Progenitor cell of endocrine pancreas (in vitro differentiated cells): ENCODE data around the gene ENDOD1. TPM values are rescaled to one million over a fixed set of nuclear protein-coding genes. Genes with fewer than 3 reads are reported as not detected.

Experiments
- DNase-seq: peaks from one replicate; pipeline ENCODE4 v3.0.0; 2021; ENCODE audit warnings: low spot score; ENCODE audit not compliant: unreplicated experiment
- H3K27ac Mint-ChIP-seq: 2 replicates; pipeline ENCODE4 v1.8.0; 2021; ENCODE audit warnings: mild to moderate bottlenecking, moderate library complexity, mixed read lengths
- H3K27me3 Mint-ChIP-seq: 2 replicates; pipeline ENCODE4 v1.8.0; 2021; ENCODE audit warnings: mixed read lengths
- H3K36me3 Mint-ChIP-seq: 2 replicates; pipeline ENCODE4 v1.8.0; 2022; ENCODE audit warnings: mixed read lengths; ENCODE audit not compliant: insufficient read depth
- H3K4me1 Mint-ChIP-seq: 2 replicates; pipeline ENCODE4 v1.8.0; 2021; ENCODE audit warnings: low read depth, mixed read lengths
- H3K4me3 Mint-ChIP-seq: 2 replicates; pipeline ENCODE4 v1.8.0; 2021; ENCODE audit warnings: low read depth, mild to moderate bottlenecking, moderate library complexity, mixed read lengths
- H3K9me3 Mint-ChIP-seq: 2 replicates; pipeline ENCODE4 v1.8.0; 2021; ENCODE audit warnings: low read depth, mixed read lengths
- CTCF ChIP-seq: fragments of 200-600 bp; sonication (generic); IDR thresholded peaks from one replicate; pipeline ENCODE4 v1.5.0; 2021; ENCODE audit warnings: antibody characterized with exemption, mild to moderate bottlenecking; ENCODE audit not compliant: unreplicated experiment
- total RNA-seq: library from RNA; stranded (reverse); gene quantifications from 2 replicates; pipeline ENCODE4 v1.2.1, GENCODE V29; 2021

ENDOD1 gene
- total RNA-seq, 1 donor from 2014 or later: 2.1 TPM

DNA sequence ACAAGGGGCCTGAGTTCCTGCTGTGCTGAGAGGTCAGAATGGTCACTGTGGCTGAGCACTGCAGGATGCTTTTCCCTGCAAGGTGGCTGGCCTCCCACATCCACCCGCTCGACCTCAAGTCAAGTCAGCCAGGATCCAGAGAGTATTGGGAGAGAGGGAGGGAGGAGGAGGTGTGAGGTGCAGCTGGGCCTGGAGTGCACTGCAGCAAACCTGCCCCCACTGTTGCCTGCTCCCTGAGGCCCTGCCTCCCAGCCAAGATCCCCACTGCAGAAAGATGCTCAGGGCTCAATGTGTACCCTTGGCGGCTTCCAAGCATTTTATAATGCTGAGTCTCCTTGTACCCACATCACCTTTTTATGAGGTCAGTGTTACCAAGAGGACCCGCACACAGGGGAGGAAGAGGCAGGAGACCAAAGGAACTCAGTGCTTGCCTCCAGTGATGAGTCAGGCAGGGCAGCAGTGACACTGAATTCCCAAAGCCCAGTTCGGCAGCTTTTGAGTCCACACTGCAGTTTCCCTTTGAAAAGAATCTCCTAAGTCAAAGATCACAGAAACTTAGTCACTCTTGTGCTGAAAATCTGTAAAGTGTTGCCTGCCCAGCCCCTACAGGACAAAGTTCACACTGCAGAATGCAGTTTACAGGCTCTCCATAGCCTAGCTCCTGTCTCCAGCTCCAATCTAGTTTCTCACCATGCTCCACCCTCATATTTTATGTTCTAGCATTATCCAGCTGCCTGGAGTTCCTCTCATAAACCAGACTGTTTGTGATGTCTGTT is 3.1 kb downstream of the ENDOD1 start:
- peaks cover 58% of the 10 kb centered on the region for H3K27me3 Mint-ChIP-seq
- H3K4me1 Mint-ChIP-seq: peaks cover 6% of the 10 kb centered on the region
- H3K4me3 Mint-ChIP-seq: no peak overlapping the region
- peak; percentile 61 for TF ChIP-seq CTCF
- peak overlapping the region; percentile 17 for H3K27ac Mint-ChIP-seq
- H3K36me3 Mint-ChIP-seq: no peaks in the 10 kb centered on the region
- no peaks in the 10 kb centered on the region for H3K9me3 Mint-ChIP-seq
- DNase-seq: no peak

DNA sequence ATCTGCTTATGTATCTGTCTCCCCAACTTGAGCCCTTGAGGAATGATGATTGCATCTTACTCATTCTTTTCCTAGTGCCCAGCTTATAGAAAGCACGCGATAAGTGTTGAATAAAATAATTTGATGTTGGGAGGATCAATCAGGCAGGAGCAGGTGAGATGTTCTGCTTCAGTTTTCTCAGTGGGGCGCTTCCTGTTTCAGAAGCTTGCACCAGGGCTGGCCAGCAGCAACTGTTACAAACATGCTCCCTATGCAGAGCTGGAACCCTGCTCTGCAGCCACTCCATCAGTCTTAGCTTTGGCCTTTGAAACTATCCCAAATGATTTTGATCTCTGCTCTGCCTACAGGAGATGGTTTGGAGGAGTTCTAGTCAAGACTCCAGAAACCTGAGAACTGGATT is 3.9 kb downstream of the ENDOD1 start:
- Mint-ChIP-seq H3K9me3 (no peaks in the 10 kb centered on the region), H3K36me3 (no peaks in the 10 kb centered on the region), H3K27me3 (peaks cover 59% of the 10 kb centered on the region), H3K4me1 (peaks cover 6% of the 10 kb centered on the region), H3K27ac (no peak overlapping the region), H3K4me3 (no peak overlapping the region)
- DNase-seq: no peak
- TF ChIP-seq CTCF: no peak

DNA sequence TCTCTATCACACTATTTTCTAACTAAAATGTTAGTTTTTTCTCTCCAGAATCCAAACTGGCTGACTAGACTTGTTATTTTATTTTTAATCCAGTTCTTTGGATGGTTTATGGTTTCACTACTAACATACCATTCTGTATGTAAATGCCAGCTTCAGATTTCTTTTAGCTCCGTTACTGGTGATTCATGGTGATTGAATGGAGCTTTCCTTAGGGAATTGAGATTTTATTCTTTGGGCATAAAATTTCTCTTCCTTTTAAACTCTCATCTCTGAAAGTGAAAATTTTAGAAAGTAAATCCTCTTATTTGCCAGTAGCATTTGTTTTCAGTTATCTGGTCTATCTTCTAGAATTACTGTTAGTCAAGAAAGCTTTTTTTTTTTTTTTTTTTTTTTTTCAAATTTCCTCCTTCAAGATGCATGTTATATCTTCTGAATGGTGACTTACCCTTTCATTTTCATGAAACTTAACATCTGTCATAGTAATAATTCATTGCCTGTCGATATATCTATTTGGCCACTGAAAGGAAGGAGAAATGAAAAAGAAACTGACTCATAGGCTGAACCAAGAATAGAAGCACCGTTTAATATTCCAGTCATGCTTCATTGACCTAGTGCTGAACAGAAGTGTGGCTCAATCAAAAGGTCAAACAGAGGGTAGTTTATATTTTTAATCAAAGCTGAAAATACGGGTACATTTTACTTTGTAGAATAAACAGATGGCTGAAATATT is 6.4 kb downstream of the ENDOD1 start:
- no peaks in the 10 kb centered on the region for H3K9me3 Mint-ChIP-seq
- H3K36me3 Mint-ChIP-seq: no peaks in the 10 kb centered on the region
- no peak for DNase-seq
- TF ChIP-seq CTCF: no peak
- H3K4me3 Mint-ChIP-seq: no peak overlapping the region
- peaks cover 47% of the 10 kb centered on the region for H3K27me3 Mint-ChIP-seq
- no peak overlapping the region for H3K27ac Mint-ChIP-seq
- peaks cover 4% of the 10 kb centered on the region for H3K4me1 Mint-ChIP-seq

GRCh38 chr11:95097209-95097608 is 7.6 kb downstream of the ENDOD1 start:
- TF ChIP-seq CTCF: no peak

DNA sequence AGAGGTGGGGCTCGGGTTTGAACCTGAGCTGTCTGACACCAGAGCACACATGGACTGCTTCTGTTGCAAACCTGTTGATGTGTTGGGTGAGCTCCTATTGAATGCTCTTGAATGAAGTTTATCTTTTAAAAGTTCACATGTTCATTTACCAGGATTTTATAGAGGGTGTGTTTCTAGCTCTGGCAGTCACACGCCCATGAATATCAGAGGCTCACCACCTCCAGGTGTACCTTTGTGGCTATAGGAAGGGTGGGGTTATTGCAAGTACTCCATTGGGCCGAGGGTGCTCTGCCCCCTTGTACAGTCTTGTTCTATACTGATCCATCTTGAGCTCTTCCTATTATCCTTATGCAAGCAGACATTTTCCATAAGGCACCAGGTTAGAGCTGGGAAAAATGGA is 9.2 kb downstream of the ENDOD1 start:
- DNase-seq: no peak
- H3K9me3 Mint-ChIP-seq: no peaks in the 10 kb centered on the region
- H3K27ac Mint-ChIP-seq: no peak overlapping the region
- TF ChIP-seq CTCF: no peak
- peaks cover 26% of the 10 kb centered on the region for H3K27me3 Mint-ChIP-seq
- no peak overlapping the region for H3K4me3 Mint-ChIP-seq
- H3K36me3 Mint-ChIP-seq: no peaks in the 10 kb centered on the region
- no peaks in the 10 kb centered on the region for H3K4me1 Mint-ChIP-seq

More at GRCh38 chr11:95097209-95097608, 7.6 kb downstream of the ENDOD1 start:
- Mint-ChIP-seq H3K36me3 (no peaks in the 10 kb centered on the region), H3K9me3 (no peaks in the 10 kb centered on the region), H3K4me1 (peaks cover 4% of the 10 kb centered on the region), H3K4me3 (no peak overlapping the region), H3K27ac (no peak overlapping the region), H3K27me3 (peaks cover 35% of the 10 kb centered on the region)
- DNase-seq: no peak
